AG08395 (cell line): ENCODE results near the gene DAGLA.

Experiments
- DNase-seq: peaks from one replicate; pipeline ENCODE4 v3.0.0; 2012; ENCODE audit warnings: mixed read lengths, low spot score

The DAGLA gene

DNA sequence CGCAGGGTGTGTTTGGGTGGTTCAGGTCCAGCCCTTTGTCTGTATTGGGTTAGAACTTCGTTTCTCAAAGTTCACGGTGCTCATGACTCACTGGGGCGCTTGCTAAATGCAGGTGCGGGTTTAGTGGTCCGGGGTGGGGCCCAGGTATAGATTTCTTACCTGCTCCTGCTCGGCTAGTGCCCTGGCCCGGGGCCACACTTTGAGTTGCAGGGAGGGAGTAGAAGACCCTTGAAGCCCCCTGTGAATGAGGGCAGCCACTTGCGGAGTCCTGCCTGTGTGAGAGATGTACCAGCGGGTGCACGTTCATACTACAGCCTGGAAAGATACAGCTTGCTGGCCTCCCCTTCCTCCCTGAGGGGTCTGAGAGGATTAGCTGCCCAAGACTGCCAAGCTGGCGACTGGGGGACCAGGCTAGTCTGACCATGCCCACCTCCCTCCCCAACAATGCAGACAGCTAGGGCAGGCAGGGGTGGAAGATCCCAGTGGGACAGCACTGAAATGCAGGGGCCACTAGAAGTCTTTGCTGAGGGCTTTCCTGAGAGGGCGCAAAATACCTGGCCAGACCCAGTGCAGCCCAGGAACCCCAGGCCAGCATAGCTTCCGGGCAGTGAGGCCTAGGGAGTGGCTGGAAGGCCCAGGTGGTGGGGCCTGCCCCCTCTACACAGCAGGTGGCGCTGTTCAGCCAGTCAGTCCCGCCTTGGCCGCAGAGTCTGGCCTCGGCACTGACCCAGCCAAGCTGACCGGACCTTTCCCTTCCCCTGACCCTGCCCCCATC, 67.2 kb downstream of the DAGLA start:
- peak; percentile 87 for DNase-seq

GRCh38 chr11:61747967-61748285, 67.7 kb downstream of the DAGLA start:
- DNase-seq, result no peak

- no peak for DNase-seq
Observed at GRCh38 chr11:61749591-61750217, 69.5 kb downstream of the DAGLA start.

DNA sequence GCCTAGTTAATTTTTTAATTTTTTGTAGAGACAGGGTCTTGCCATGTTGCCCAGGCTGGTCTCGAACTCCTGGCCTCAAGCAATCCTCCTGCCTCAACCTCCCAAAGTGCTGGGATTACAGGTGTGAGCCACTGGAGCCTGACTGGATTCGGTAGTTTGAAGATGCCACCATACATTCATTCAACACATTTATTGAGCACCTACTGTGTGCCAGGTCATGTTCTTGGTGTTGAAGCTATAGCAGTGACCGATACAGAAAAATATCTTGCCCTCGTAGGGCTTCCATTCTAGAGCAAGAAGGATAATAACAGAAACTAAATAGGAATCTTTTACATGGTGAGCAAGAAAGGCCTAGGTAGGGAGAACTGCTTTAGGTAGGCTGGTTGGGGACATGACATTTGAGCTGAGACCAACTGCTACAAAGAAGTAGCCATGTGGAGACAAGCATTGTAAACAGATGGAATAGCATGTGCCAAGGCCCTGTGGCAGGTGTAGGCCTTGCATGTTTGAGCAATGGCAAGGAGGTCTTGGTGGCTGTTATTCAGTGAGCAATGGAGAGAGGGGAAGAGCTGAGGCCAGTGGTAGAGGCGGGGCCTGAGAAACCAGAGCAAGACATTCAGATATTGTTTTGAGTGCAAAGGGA, 70.6 kb downstream of the DAGLA start:
- no peak for DNase-seq

- no peak for DNase-seq
Observed at GRCh38 chr11:61751384-61751783, 71.2 kb downstream of the DAGLA start.

GRCh38 chr11:61752117-61752924, 72.1 kb downstream of the DAGLA start, which contains the start of gene MYRF:
MYRF (plus strand) TSS chr11:61752636; CDS start chr11:61752745, 109 bp downstream.
- peak; percentile 70 for DNase-seq

- DNase-seq, result no peak
Observed at GRCh38 chr11:61752925-61753521, 72.8 kb downstream of the DAGLA start.

- DNase-seq, result no peak
Observed at GRCh38 chr11:61753672-61754071, 73.5 kb downstream of the DAGLA start.

GRCh38 chr11:61754534-61755482, 74.6 kb downstream of the DAGLA start:
- no peak for DNase-seq

DNA sequence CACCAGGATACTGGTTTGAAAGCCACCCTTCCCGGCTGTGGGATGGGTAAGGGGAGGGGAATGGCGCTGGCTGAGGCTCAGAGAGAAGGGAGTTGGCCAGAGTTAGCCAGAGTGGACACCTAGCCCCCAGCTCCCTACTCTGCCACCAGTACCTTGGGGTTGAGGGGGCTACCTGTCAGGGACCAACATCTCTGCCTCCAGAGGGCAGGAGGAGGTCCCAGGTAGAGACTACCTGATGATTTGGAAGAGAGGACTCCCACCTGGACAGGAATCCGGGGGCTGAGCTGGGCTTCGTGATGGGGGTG, 75.9 kb downstream of the DAGLA start:
- no peak for DNase-seq

- no peak for DNase-seq
Observed at GRCh38 chr11:61756452-61757212, 76.4 kb downstream of the DAGLA start.

DNA sequence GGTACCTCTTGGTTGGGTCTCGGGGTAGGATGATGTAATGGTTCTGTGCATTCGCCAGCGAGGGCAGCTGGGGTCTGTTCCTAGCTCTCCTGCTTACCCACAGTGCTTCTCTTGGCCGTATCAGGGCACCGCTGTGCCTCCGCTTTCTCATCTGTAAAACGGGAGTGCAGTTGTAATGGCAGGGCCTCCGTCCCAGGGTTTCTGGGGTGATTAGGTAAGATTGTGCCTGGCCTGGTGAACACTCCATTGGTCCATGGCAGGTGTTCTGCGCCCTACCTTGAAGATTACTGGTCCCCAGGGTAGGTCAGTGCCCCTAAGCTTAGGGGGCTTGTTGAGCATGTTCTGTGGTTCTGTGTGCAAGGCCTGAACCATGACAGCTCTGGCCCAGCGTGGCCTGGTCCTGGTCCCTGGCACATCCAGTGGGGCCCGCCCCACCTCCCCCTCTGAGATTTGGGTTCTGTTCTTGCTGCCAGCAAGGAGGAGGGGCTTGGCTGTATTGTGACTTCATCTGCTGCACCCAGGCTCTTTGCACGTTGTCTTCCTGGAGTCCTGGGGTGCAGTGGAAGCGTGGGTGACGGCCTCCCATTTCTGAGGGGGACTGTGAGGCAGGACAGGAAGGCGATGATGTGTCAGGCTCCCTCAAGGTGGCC, 77.1 kb downstream of the DAGLA start:
- DNase-seq, result no peak

DNA sequence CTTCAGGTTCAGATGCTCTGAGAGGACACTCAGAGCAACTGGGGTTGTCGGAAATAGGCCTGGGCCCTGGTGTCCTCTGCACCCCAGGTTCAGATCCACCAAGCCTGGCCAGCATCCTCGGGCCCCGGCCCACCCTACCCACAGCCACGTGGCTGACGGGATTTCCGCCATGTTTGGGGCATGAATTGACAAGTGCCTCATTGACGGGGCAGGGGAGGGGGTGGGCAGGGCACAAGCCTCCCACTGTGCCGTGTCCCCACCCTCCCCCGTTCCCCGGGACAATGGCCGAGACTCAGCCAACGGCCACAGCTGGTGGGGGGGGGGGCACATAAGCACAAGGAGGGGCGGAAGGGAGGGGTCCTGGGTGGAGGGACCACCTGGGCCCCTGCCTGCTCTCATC, 80.8 kb downstream of the DAGLA start:
- DNase-seq, result no peak

GRCh38 chr11:61761440-61762222, 81.4 kb downstream of the DAGLA start:
- DNase-seq, result no peak

- DNase-seq, result no peak
Observed at GRCh38 chr11:61762223-61762615, 82.0 kb downstream of the DAGLA start.

DNA sequence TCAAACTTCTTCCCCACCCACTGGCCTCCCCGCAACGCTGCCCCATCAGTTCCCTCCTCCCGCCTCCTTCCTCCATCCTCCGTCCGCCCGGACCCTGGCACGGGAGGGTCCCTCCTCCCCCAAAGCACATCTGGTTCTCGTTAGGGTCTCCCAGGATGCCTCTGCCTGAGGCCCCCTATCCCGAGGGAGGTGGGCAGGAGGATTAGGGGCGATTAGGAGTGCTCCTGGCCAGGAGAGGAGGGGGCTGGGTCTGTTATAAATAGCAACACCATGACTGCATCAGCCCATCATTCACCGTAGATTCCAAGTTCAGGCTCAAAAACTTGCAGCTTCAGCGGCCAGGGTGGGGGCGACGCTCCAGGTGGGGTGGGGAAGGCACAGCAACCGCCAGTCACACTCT, 82.6 kb downstream of the DAGLA start:
- DNase-seq, result no peak

- no peak for DNase-seq
Observed at GRCh38 chr11:61763930-61764605, 83.9 kb downstream of the DAGLA start.

DNA sequence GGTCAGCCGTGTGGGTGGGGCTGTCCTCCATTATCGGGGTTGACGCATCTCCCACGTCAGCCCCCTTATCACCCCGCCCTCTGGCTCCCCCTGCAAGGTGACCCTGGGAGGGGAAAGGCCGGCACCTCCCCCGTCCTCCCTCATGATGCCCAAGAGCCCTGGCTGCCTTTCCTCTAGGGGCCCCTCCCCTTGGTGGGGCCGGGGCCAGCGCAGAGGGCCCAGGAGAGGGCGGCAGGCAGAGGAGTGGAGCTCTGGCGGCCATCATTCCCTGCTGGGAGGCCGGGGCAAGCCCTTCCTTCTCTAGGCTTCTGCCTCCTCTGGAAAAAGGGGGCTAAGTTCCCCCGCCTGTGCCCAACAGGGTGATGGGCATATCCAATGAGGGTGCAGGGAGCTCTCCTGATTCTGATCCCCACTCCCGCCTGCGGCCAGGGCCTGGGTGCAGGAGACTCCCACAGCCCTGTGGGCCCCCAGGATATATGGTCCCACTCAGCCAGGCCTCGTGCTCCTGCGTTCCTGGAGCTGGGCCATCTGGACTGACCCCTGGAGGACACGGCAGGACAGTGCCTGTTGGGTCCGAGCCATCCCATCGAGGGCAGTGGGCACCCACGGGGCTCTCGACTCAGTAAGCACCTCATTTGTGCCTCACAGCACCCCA, 84.5 kb downstream of the DAGLA start:
- DNase-seq, result no peak
